GM21423 (cell line): ENCODE measurements around the gene IL4I1.

Experiments used
- ATAC-seq: cut with Tn5 transposase; IDR thresholded peaks from one replicate; pipeline ENCODE4 v1.9.1; 2021; ENCODE audit warnings: mild to moderate bottlenecking, moderate library complexity; ENCODE audit not compliant: unreplicated experiment

The IL4I1 gene

GRCh38 chr19:49895566-49896297 is 955 bp downstream of the IL4I1 start:
- no peak for ATAC-seq

GRCh38 chr19:49894879-49895565 is 1.7 kb downstream of the IL4I1 start:
- no peak for ATAC-seq

- ATAC-seq = no peak
Measured at GRCh38 chr19:49894011-49894664, 2.5 kb downstream of the IL4I1 start.

- no peak for ATAC-seq
Measured at GRCh38 chr19:49892716-49893115, 4.0 kb downstream of the IL4I1 start.

GRCh38 chr19:49891393-49891792 is 5.3 kb downstream of the IL4I1 start:
- ATAC-seq = no peak

- ATAC-seq = no peak
Measured at GRCh38 chr19:49890349-49891311, 6.1 kb downstream of the IL4I1 start.

- ATAC-seq = no peak
Measured at GRCh38 chr19:49889687-49890348, 6.9 kb downstream of the IL4I1 start.

GRCh38 chr19:49889038-49889686 is 7.5 kb downstream of the IL4I1 start:
- ATAC-seq = no peak

- no peak for ATAC-seq
Measured at GRCh38 chr19:49888510-49888824, 8.2 kb downstream of the IL4I1 start.

- ATAC-seq = no peak
Measured at GRCh38 chr19:49887665-49888509, 8.8 kb downstream of the IL4I1 start.

GRCh38 chr19:49887037-49887664 is 9.5 kb downstream of the IL4I1 start:
- ATAC-seq = no peak

GRCh38 chr19:49884760-49885159 is 11.9 kb downstream of the IL4I1 start:
- no peak for ATAC-seq

GRCh38 chr19:49884109-49884508 is 12.6 kb downstream of the IL4I1 start:
- no peak for ATAC-seq

- ATAC-seq = no peak
Measured at GRCh38 chr19:49883094-49883493, 13.6 kb downstream of the IL4I1 start.

GRCh38 chr19:49882643-49883042 is 14.0 kb downstream of the IL4I1 start:
- ATAC-seq = no peak

- ATAC-seq = no peak
Measured at GRCh38 chr19:49881672-49882394, 14.9 kb downstream of the IL4I1 start.

- ATAC-seq = no peak
Measured at GRCh38 chr19:49881186-49881585, 15.5 kb downstream of the IL4I1 start.
